ENCODE data around the gene ZNF526.

Gene ZNF526

DNA sequence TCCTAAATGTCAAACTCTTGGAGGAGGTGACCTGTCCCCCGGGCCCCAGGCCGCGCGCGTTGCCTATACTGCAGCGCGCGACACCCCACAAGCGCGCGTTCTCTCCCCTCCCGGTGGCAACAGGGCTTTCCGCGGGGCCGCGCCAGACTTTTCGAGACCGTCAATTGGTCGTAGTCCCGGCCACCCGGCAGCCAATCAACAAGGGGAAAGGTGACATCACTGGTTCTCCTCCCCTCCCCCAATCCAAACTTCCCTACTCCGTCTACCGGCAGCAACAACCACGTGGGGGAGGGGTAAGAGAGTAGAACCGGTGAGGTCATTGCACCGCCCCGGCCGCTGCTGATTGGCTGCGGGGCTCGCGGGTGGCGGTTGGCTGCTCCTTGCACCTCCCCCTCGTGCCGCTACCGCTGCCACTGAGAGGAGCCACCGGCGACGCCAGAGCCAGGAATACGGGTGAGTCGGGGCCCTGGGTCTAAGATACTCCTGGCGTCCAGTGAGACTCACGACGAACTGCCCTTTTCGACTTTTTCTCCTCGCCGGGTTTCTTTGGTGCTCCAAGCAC lies 48.1 kb downstream of the ZNF526 start:
- no peaks in the 10 kb centered on the region for H3K36me3 ChIP-seq (ENCODE audit: insufficient read depth, low read length)
- H3K9ac ChIP-seq (ENCODE audit: low read depth, low read length), result peak overlapping the region; percentile 92
- no peaks in the 10 kb centered on the region for H3K9me3 ChIP-seq (ENCODE audit: control insufficient read depth, insufficient read depth, low read length)
- peaks cover 19% of the 10 kb centered on the region for H3K4me1 ChIP-seq (ENCODE audit: insufficient read depth, low read length)

DNA sequence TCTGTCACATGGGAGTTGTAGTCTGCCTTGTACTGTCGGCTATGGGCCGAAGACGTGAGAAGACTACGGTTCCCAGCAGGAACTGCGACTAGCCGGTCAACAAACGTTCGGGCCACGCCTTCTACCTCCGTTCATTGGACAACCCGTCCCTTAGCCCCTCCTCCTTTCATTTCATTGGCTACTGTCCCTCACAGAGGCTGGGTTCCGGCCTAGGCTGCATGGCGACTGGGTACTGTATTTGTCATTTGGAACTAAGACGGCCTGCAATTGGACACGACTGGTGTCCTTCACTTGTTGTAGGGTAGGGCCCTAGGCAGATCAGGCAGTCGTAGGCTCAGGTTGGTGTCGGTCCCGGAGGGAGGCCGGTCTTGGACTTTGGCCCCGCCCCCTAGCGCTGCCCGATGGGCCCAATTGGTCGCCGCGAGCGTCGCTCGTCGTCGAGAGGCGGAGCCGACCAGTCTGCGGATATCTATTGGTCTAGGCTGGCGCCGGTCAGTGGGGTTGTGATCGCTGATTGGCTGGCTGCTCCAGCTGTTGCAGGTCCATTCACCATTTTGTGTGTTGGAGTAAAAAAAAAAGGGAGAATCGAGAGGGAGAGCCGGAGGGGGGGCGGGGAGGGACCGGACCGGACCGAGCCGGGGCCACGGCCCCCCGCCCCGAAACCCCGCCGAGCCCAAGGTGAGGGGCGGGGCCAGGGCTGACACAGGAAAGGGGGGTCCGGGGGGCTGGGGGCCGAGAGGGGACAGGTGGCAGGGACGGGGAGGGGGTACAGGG lies 48.8 kb downstream of the ZNF526 start, which contains the start of gene CIC:
TSS of gene CIC (plus strand) at position 549 of the 774 bp plus-strand sequence. CDS start 2,532 bp downstream, outside the sequence.
- Histone ChIP-seq H3K36me3 (ENCODE audit: insufficient read depth, low read length) (no peaks in the 10 kb centered on the region), H3K4me1 (ENCODE audit: insufficient read depth, low read length) (peaks cover 19% of the 10 kb centered on the region), H3K9ac (ENCODE audit: low read depth, low read length) (peak within 1 kb of the TSS; percentile 92), H3K9me3 (ENCODE audit: control insufficient read depth, insufficient read depth, low read length) (no peaks in the 10 kb centered on the region)

DNA sequence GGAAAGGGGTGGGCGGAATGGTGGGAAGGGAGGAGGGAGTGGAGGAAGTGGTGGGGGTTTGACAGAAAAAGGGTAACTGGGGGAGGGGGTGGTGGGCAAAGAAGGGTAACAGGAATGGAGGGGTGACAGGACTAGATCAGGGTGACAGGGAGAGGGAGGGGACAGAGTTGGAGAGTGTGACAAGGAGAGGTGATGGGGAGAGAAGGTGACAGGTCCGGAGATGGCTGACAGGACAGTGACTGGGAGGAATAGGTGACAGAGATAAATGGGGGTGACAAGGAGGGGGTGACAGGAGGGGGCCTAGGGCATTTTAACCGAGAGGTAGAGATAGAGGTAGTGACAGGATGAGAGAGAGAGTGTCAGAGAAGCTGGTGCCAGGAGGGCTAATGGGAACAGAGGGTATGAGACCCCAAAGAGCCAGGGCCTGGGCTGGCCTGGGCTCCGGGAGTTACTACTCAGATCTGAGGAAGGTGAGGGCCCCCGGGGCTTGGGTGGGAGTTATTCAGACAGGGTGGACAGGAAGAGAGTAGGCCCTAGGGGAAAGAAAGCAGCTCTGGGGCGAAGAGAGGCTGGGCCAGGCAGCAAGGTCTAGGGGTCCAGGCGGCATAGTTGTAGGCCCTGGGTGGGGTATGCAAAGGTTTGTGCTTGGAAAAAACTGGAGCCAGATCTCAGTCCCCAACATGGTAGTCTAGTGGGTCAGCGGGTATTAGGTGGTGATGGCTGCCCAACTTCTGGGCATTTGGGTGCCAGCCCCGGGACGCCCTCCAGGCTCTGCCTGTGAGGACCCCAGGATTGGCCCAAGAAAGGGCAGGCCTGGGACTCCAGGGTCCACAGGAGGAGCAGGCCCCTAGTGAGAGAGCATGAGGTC lies 49.6 kb downstream of the ZNF526 start:
- Histone ChIP-seq H3K9me3 (ENCODE audit: control insufficient read depth, insufficient read depth, low read length) (no peaks in the 10 kb centered on the region), H3K9ac (ENCODE audit: low read depth, low read length) (peak overlapping the region; percentile 64), H3K4me1 (ENCODE audit: insufficient read depth, low read length) (peaks cover 19% of the 10 kb centered on the region), H3K36me3 (ENCODE audit: insufficient read depth, low read length) (no peaks in the 10 kb centered on the region)

DNA sequence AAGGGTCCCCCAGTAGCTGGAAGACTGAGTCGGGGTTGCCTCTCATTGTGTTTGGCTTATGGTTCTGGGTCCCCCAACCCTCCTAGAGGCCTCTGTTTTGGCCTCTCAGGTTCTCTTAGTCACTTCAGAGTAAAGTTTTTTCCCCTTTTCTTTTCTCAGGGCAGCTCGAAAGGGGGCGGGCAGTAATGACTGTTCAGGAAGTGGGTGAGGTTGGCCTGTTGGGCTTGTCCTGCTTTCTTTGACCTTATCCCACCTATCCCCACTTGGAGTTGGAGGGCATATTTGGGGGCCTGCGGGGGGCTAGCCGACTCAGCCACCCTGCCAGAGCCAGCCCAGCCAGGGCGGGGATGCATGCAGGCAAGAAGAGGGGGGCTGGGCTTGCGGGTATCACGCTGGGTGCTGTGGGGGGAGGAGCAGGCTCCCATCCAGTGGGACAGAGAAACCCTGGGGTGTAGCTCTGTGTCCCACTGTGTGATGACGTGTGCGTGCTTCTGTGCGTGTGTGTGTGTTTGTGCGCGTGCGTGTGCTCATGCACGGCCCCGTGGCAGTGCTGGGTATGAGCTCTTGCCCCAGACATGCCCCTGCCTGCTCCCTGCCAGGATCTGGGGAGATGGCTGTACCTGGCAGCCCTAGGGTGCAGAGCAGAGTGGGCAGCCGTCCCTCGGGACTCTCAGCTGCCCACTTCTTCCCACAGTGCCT lies 50.4 kb downstream of the ZNF526 start:
- Histone ChIP-seq H3K4me1 (ENCODE audit: insufficient read depth, low read length) (peaks cover 19% of the 10 kb centered on the region), H3K9me3 (ENCODE audit: control insufficient read depth, insufficient read depth, low read length) (no peaks in the 10 kb centered on the region), H3K9ac (ENCODE audit: low read depth, low read length) (peak overlapping the region; percentile 64), H3K36me3 (ENCODE audit: insufficient read depth, low read length) (no peaks in the 10 kb centered on the region)

DNA sequence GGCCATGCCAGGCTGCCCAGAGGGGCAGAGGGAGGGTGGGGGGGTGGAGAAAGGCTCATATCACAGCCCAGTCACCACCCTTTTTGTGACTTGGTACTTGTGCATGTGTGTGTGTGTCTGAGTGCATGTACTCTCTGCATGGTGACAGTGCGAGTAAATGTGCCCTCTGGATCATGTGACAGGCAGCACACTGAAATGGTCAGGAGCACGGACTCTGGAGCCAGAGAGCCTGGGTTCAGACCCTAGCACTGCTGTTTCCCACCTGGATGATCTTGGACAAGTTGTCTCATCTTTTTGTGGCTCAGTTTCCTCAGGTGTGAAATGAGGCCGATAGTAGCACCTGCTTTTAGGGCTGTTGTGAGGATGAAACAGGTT lies 50.9 kb downstream of the ZNF526 start:
- Histone ChIP-seq H3K9me3 (ENCODE audit: control insufficient read depth, insufficient read depth, low read length) (no peaks in the 10 kb centered on the region), H3K9ac (ENCODE audit: low read depth, low read length) (peak overlapping the region; percentile 5; the same call in 1 of the 2 replicates), H3K36me3 (ENCODE audit: insufficient read depth, low read length) (no peaks in the 10 kb centered on the region), H3K4me1 (ENCODE audit: insufficient read depth, low read length) (peaks cover 19% of the 10 kb centered on the region)

DNA sequence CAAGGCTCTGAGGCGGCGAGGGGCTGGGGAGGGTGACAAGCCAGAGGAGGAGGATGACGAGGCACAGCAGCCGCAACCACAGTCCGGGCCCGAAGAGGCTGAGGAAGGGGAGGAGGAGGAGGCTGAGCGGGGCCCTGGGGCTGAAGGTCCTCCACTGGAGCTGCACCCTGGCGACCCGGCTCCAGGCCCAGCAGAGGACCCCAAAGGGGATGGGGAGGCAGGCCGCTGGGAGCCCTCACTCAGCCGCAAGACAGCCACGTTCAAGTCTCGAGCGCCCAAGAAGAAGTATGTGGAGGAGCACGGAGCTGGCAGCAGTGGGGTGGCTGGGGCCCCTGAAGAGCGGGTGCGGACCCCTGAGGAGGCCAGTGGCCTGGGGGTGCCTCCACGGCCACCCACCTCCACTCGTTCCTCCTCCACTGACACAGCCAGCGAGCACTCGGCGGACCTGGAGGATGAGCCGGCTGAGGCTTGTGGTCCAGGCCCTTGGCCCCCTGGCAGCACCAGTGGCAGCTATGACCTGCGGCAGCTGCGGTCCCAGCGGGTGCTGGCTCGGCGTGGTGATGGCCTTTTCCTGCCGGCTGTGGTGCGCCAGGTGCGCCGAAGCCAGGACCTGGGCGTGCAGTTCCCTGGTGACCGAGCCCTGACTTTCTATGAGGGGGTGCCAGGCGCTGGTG lies 51.9 kb downstream of the ZNF526 start:
- no peaks in the 10 kb centered on the region for H3K9me3 ChIP-seq (ENCODE audit: control insufficient read depth, insufficient read depth, low read length)
- H3K4me1 ChIP-seq (ENCODE audit: insufficient read depth, low read length), result peaks cover 19% of the 10 kb centered on the region
- no peaks in the 10 kb centered on the region for H3K36me3 ChIP-seq (ENCODE audit: insufficient read depth, low read length)
- no peak overlapping the region for H3K9ac ChIP-seq (ENCODE audit: low read depth, low read length)

DNA sequence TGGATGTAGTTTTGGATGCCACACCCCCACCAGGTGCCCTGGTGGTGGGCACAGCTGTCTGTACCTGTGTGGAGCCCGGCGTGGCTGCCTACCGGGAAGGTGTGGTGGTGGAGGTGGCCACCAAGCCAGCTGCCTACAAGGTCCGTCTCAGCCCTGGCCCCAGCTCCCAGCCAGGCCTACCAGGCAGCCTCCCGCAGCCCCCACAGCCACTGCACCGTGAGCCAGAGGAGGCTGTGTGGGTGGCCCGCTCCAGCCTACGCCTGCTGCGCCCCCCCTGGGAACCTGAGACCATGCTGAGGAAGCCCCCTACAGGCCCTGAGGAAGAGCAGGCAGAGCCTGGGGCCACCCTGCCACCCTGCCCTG lies 52.4 kb downstream of the ZNF526 start:
- Histone ChIP-seq H3K9me3 (ENCODE audit: control insufficient read depth, insufficient read depth, low read length) (no peaks in the 10 kb centered on the region), H3K36me3 (ENCODE audit: insufficient read depth, low read length) (no peaks in the 10 kb centered on the region), H3K4me1 (ENCODE audit: insufficient read depth, low read length) (peaks cover 19% of the 10 kb centered on the region), H3K9ac (ENCODE audit: low read depth, low read length) (no peak overlapping the region)

DNA sequence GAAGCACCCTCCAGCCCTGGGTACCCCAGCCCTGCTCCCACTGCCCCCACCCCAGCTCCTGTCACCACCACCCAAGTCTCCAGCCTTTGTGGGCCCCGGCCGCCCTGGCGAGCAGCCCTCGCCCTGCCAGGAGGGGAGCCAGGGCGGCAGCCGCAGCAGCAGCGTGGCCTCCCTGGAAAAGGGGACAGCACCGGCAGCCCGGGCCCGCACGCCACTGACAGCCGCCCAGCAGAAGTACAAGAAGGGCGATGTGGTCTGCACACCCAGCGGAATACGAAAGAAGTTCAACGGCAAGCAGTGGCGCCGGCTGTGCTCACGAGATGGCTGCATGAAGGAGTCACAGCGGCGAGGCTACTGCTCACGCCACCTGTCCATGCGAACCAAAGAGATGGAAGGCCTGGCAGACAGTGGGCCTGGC lies 52.9 kb downstream of the ZNF526 start:
- Histone ChIP-seq H3K36me3 (ENCODE audit: insufficient read depth, low read length) (no peaks in the 10 kb centered on the region; the same call in 1 of the 2 replicates), H3K4me1 (ENCODE audit: insufficient read depth, low read length) (peaks cover 23% of the 10 kb centered on the region), H3K9me3 (ENCODE audit: control insufficient read depth, insufficient read depth, low read length) (no peaks in the 10 kb centered on the region), H3K9ac (ENCODE audit: low read depth, low read length) (no peak overlapping the region)

DNA sequence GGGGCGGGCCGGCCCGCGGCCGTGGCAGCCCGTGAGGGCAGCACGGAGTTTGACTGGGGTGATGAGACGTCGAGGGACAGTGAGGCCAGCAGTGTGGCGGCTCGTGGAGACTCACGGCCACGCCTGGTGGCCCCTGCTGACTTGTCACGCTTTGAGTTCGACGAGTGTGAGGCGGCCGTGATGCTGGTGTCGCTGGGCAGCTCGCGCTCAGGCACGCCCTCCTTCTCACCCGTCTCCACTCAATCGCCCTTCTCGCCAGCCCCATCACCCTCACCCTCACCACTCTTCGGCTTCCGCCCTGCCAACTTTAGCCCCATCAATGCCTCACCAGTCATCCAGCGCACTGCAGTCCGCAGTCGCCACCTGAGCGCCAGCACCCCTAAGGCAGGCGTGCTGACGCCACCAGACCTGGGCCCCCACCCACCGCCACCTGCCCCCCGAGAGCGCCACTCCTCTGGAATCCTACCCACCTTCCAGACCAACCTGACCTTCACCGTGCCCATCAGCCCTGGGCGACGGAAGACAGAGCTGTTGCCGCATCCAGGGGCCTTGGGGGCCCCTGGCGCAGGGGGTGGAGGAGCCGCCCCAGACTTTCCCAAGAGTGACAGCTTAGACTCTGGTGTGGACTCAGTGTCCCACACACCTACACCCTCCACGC lies 53.4 kb downstream of the ZNF526 start:
- Histone ChIP-seq H3K9ac (ENCODE audit: low read depth, low read length) (no peak overlapping the region), H3K4me1 (ENCODE audit: insufficient read depth, low read length) (peaks cover 26% of the 10 kb centered on the region), H3K36me3 (ENCODE audit: insufficient read depth, low read length) (no peaks in the 10 kb centered on the region; the same call in 1 of the 2 replicates), H3K9me3 (ENCODE audit: control insufficient read depth, insufficient read depth, low read length) (no peaks in the 10 kb centered on the region)

DNA sequence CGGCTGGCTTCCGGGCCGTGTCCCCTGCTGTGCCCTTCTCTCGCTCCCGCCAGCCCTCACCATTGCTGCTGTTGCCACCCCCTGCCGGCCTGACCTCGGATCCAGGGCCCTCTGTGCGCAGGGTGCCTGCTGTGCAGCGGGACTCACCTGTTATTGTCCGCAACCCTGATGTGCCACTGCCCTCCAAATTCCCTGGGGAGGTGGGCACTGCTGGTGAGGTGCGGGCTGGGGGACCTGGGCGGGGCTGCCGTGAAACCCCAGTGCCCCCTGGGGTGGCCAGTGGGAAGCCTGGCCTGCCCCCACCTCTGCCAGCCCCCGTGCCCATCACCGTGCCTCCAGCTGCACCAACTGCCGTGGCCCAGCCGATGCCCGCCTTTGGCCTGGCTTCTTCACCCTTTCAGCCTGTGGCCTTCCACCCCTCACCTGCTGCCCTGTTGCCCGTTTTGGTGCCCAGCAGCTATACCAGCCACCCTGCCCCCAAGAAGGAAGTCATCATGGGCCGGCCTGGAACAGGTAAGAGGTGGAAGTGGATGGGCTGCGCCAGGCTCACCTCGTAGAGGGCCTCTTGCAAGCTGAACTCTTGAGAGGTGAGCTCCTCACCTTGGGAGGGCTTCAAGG lies 54.1 kb downstream of the ZNF526 start:
- Histone ChIP-seq H3K9me3 (ENCODE audit: control insufficient read depth, insufficient read depth, low read length) (no peaks in the 10 kb centered on the region), H3K4me1 (ENCODE audit: insufficient read depth, low read length) (peaks cover 26% of the 10 kb centered on the region), H3K36me3 (ENCODE audit: insufficient read depth, low read length) (no peaks in the 10 kb centered on the region; the same call in 1 of the 2 replicates), H3K9ac (ENCODE audit: low read depth, low read length) (no peak overlapping the region)

DNA sequence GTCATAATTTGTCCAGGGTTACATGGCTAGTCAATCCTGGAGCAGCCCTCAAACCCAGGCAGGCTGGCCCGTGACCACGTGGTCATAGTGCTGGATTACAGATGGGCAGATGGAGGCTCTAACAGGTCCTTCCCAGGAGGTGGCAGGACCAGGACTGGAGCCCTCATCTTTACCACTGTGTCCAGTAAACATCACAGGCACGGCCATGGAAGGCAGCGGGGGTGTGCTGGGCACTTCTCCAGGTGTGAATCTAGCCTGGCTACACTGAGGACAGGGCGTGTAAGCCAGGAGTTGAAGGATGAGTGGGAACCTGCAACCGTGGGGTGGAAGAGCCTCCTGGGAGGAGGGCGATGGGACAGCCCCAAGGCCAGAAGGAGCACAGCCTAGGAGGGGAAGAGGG lies 55.0 kb downstream of the ZNF526 start:
- Histone ChIP-seq H3K9me3 (ENCODE audit: control insufficient read depth, insufficient read depth, low read length) (no peaks in the 10 kb centered on the region), H3K36me3 (ENCODE audit: insufficient read depth, low read length) (no peaks in the 10 kb centered on the region; the same call in 1 of the 2 replicates), H3K9ac (ENCODE audit: low read depth, low read length) (no peak overlapping the region), H3K4me1 (ENCODE audit: insufficient read depth, low read length) (peaks cover 25% of the 10 kb centered on the region)

DNA sequence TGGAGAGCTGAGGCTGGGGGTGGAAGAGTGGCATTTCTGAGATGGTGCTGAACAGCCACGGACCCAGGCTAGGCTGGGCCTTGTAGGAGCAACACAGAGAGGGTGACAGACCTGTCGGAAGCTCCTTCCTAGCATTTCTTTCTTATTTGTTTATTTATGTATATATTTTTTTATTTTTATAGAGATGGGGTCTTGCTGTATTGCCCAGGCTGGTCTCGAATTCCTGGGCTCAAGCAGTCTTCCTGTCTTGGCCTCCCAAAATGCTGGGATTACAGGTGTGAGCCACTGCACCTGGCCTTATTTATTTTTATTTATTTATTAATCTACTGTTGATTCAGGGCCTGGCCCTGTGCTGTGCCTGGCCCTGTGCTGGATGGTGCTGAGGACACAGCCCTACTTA lies 55.4 kb downstream of the ZNF526 start:
- Histone ChIP-seq H3K9ac (ENCODE audit: low read depth, low read length) (no peak overlapping the region), H3K36me3 (ENCODE audit: insufficient read depth, low read length) (no peaks in the 10 kb centered on the region; the same call in 1 of the 2 replicates), H3K9me3 (ENCODE audit: control insufficient read depth, insufficient read depth, low read length) (no peaks in the 10 kb centered on the region), H3K4me1 (ENCODE audit: insufficient read depth, low read length) (peaks cover 21% of the 10 kb centered on the region; the same call in 1 of the 2 replicates)

DNA sequence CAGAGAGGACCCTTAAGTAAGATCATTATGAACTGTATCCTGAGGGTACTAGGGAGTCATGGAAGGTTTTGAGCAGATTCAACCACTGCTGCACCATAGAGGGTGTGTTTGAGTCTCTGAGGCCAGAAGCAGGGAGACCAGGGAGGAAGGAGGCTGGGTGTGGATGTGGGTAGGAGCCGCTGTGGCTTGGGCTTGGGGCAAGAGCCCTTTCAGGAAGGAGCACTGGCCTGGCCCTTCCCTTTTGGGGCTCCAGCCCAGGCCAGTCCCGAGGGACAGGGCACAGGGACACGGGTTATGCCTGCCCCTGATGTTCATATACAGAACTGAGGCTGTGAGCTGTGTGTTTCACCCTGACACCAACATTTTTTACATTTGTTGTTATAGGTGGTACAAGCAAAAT lies 56.2 kb downstream of the ZNF526 start:
- H3K4me1 ChIP-seq (ENCODE audit: insufficient read depth, low read length), result peaks cover 15% of the 10 kb centered on the region; the same call in 1 of the 2 replicates
- no peaks in the 10 kb centered on the region; the same call in 1 of the 2 replicates for H3K36me3 ChIP-seq (ENCODE audit: insufficient read depth, low read length)
- no peak overlapping the region for H3K9ac ChIP-seq (ENCODE audit: low read depth, low read length)
- no peaks in the 10 kb centered on the region for H3K9me3 ChIP-seq (ENCODE audit: control insufficient read depth, insufficient read depth, low read length)

Measured in ES-I3 (cell line).